SKM-1 (cell line): ENCODE results near the gene FBXO24.
"Not testable (repeated sequence)": the region's sequence is repeated elsewhere in the genome, so short reads cannot be mapped to it uniquely, and the experiment has no call there.

ENCODE experiments used
- DNase-seq: peaks from one replicate; lab custom pipeline; 2025; ENCODE audit not compliant: unreplicated experiment; lab: John Stamatoyannopoulos, UW

Gene FBXO24

GRCh38 chr7:100586266-100587025 is at the start of gene FBXO24:
FBXO24 (plus strand) TSS chr7:100586328; CDS start chr7:100586626, 298 bp downstream.
- DNase-seq = peak; percentile 97

- not testable (repeated sequence) for DNase-seq
These were observed 49.4 kb upstream of the FBXO24 start for GRCh38 chr7:100536695-100537094.

DNA sequence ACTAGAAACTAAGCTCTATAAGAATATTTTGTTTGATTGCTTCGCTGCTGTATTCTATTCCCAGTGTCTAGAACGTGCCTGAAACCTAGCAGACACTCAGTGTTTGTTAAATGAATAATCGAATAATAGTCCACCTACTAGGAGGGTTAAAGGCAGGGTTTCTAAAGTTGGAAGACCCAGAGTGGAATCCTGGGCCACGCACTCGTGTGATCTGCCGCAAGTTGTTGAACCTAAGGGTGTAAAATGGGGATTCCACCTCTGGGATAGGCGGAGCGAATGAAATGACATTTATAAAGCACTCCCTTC is 47.8 kb upstream of the FBXO24 start:
- DNase-seq = no peak

- DNase-seq = peak; percentile 99
These were observed 47.3 kb upstream of the FBXO24 start, which contains the start of gene AGFG2 for GRCh38 chr7:100538654-100539435. AGFG2 (plus strand) TSS chr7:100539203; CDS start chr7:100539347, 144 bp downstream.

- no peak for DNase-seq
These were observed 46.6 kb upstream of the FBXO24 start for GRCh38 chr7:100539436-100540006.

DNA sequence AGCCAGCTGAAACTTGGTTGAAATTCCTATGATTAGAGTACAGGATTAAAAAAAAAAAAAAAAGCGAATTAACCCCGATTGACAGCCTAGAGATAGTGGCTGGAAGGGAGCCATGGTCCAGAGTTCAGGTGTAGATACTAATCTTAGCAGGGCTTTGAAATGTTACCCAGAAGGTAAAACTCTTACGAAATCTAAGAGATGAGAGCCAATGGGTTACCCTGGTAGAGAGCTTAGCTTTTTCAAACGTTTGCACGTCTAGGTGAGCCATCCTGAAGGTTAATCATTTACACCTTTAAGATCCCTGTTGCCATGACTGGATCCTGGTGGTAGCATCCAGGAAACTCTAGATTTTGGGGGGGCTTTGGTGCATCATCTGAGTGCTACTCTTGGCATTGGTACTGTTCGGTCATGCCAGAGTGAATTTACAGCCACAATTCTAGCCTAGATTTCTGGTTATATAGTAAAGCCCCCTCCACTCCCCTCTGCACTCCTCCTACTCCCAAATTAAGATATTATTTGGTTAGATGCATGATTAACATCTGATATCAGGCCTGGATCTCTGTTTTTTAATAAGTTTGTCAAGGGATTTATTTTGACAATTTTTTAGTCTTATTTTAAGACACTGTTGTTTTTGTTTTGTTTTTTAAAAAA is 45.9 kb upstream of the FBXO24 start:
- no peak for DNase-seq

- not testable (repeated sequence) for DNase-seq
These were observed 44.8 kb upstream of the FBXO24 start for GRCh38 chr7:100541309-100541708.

GRCh38 chr7:100543586-100543985 is 42.5 kb upstream of the FBXO24 start:
- no peak for DNase-seq

DNA sequence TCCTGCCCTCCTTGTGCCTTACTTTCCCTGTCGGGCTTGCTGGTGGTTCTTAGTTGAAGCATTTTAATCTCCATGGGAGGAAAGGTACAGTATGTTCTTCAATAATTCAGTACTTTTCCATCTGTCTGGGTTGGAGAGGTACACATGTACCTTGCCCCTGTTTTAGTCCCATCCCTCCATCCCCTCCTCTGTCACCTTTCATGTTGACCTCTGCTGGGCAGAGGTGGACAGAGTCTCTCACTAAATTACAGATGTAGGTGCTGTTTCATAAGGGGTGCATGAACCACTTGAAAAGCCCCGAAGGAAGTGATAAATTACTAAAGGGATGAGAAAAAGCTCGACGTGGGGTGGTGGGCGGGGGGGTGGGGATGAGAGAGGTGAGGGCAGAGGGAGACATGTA is 41.7 kb upstream of the FBXO24 start:
- DNase-seq = no peak

DNA sequence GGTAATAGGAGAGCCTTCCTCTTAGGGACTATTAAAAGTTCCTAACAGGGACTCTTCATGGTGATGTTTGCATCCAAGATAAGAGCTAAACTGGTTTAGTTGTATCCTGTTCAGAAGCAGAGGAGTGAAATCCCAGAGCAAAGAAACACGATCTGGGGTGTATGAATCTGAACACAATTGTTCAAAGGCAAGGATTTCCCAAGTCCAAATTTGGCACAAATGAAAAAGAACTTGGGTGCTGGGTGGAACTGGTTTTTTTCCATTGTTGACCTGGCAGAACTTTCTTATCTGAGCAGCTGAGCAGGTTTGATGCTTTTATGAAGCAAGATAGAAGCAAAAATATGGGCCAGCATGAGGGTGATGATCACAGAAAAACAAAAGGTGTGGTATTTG is 41.2 kb upstream of the FBXO24 start:
- DNase-seq = no peak

DNA sequence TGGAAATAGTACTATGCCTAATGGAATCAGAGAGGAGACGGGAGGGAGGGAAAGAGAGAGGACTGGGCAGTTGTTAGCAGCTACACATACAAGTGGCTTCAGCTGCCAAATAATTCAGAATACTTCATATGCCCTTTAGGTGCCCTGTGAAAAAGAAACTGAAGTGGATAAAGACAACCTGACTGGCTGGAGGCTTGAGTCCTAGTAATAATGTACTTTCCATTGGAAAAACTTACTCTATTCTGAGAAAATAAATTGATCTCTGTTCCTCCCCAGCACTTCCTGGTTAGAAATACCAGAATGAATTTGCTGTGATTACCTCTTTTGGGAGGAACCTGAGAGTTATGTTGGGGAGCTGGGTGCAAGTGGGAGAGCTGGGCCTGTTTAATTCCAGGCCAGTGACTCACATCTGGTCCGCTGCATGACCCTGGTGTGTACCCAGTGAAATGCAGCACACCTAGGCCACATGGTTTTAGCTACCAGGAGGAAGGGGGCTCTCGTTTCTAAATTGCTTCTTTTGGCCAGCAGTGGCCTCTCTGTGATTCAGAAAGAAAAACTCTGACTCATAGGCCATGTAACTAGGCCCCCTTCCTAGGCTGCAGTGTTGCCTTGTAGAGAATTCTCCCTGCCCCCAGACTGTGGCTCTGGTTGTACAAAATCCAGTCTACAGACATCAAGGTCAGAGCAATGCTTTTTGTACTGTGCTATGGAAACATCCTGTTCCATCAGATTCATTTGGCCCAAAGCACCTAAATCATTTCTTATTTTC is 40.6 kb upstream of the FBXO24 start:
- no peak for DNase-seq

GRCh38 chr7:100546129-100546925 is 39.8 kb upstream of the FBXO24 start:
- DNase-seq = no peak

DNA sequence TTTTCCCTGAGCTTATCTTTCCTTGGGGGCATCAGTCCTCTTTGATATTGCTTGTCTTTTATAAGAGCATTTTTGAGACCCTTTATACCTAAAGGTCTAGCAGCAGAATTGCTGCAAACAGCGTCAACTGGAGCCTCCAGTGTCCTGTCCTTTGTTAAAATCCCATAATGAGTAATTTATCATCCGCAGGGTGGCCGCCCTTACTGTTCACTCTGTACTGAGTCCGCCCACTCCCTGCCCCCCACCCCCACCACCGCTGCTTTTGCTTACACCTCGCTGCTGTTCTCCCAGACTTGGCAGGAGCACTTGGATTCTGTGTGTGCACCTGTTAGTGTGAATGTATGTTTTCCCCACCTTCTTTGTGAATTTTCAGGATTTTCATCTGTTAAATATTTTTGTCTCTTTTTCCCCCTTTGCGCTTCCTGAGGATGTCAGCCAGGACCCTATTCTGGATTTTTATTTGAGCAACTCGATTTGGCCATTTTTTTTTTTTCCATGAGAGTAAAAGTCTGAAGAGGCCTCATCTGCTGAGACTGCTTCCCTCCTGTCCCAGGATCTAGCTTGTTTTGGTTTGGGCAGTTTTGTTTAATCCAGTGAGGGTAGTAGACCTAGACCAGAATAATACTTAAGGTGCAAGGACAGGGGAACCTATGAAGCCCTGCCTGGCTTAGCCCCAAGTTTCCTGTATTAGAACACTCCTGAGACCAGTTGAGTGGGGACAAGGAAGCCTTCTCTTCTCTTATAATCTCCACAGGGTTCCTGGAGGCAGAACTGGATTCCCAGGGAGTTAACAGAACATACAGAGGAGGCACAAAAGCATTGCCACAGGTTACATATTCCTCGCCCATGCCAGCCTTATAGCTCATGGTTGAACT is 39.0 kb upstream of the FBXO24 start:
- no peak for DNase-seq

DNA sequence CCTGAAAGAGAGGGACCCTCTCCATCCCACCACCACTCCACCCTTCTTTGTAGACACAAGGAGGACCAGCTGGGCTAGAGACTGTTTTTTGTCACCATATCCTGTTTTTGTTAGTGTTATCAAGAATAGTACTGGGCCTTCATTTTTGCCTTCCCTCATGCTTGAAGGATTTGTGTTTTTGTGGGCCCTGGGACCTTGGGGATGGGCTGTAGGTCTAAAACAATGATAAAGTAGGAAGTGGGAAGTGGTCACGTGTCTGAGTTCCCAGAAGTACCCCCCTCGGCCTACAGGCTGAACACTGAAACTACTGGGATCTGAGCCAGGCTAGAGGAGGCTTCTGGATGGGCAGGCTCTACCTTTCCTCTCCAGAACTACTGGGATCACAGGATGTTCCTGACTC is 38.3 kb upstream of the FBXO24 start:
- no peak for DNase-seq

DNA sequence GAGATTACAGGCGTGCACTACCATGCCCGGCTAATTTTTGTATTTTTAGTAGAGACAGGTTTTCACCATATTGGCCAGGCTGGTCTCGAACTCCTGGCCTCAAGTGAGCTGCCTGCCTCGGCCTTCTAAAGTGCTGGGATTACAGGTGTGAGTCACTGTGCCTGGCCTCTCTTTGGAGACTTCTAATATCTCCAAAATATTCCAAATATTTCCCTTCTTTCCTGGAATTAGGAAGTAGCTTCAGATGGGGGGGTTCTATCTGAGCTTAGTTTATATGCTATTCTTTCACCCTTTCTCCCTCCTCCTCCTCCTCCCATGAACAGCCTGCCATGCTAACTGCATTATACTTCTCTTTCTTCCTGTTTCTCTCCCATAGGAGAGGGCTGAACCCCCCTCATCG is 37.7 kb upstream of the FBXO24 start:
- DNase-seq = not testable (repeated sequence)

GRCh38 chr7:100552532-100552931 is 33.6 kb upstream of the FBXO24 start:
- no peak for DNase-seq

DNA sequence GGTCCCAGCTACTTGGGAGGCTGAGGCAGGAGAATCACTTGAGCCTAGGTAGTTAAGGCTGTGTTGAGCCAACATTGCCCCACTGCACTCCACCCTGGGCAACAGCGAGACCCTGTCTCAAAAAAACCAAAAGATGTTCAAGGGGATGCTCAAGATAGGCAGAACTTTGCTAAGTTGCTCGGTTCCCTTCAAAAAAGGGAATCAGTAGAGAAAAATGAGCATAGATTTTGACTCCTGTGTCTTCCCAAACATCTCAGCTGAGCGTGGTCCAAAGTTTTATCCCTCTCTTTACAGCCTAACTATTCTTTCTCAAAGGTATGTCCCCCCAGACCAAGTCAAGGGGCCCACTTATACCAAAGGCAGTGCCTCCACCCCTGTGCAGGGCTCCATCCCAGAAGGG is 33.1 kb upstream of the FBXO24 start:
- no peak for DNase-seq

- no peak for DNase-seq
These were observed 30.4 kb upstream of the FBXO24 start for GRCh38 chr7:100555701-100556100.

DNA sequence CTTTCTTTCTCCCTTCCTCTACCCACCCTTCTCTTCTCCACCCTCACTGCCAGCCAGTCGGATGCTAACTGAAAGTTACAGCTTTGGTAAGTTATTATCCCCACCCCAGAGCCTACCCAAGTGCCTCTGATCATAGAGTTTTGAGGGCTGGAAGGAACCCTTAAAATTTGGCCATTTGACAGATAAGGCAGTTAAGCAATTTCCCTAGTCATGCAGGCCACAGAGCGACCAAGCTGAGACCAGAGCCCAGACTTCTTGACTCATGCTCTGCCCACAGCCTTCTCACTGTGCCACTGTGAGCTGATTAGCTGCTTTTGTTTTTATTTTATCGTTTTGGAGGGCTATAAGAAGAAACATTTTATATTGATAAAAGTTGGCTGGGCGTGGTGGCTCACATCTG is 29.6 kb upstream of the FBXO24 start:
- peak; percentile 26 for DNase-seq
